H1 (cell line): Measurements from ENCODE around the gene KRT13. TPM values are rescaled to one million over a fixed set of nuclear protein-coding genes. Genes with fewer than 3 reads are reported as not detected.

ENCODE experiments used
- CTCF ChIA-PET: fragments of 300-600 bp; sonication (Branson Sonifier 250); formaldehyde crosslinking; loops from one replicate; lab custom pipeline; 2021; ENCODE audit not compliant: partially characterized antibody; lab: Charles Lee
- POLR2A ChIA-PET: fragments of 300-600 bp; sonication (Branson Sonifier 250); formaldehyde crosslinking; loops from one replicate; lab custom pipeline; 2021; ENCODE audit warnings: inconsistent platforms; ENCODE audit not compliant: partially characterized antibody; lab: Charles Lee
- DNase-seq, 2 experiments: peaks; one replicate each; pipeline versions ENCODE4 v3.0.0 to v3.0.0-alpha.2; 2010 to 2022; ENCODE audit warnings: low spot score in 2 of 2, low read depth in 1 of 2, mixed read lengths in 1 of 2
- FAIRE-seq: peaks from 2 replicates; lab custom pipeline; 2011; peaks lifted over from hg19 to GRCh38; lab: Jason Lieb, UNC
- H2AFZ ChIP-seq: 2 replicates; pipeline ENCODE4 v1.8.1; 2012; ENCODE audit warnings: low read length, inconsistent platforms
- H2AK5ac ChIP-seq: 2 replicates; pipeline ENCODE4 v1.6.1; 2013; ENCODE audit warnings: low read depth, low read length
- H2BK120ac ChIP-seq: replicated peaks from 2 replicates; pipeline ENCODE3; 2013; ENCODE audit warnings: low read depth, low read length, inconsistent platforms
- H2BK12ac ChIP-seq: 2 replicates; pipeline ENCODE4 v1.6.1; 2013; ENCODE audit warnings: low read depth, low read length
- H2BK15ac ChIP-seq: 2 replicates; pipeline ENCODE4 v1.6.1; 2013; ENCODE audit warnings: low read length
- H2BK20ac ChIP-seq: 2 replicates; pipeline ENCODE4 v1.6.1; 2013; ENCODE audit warnings: low read length
- H2BK5ac ChIP-seq: 2 replicates; pipeline ENCODE4 v1.6.1; 2013; ENCODE audit warnings: low read depth, low read length
- H3K14ac ChIP-seq: 2 replicates; pipeline ENCODE4 v1.6.1; 2013; ENCODE audit warnings: inconsistent platforms; ENCODE audit not compliant: insufficient read length
- H3K18ac ChIP-seq: 2 replicates; pipeline ENCODE4 v1.6.1; 2013; ENCODE audit warnings: low read length; ENCODE audit errors: extremely low read depth
- H3K23ac ChIP-seq: 2 replicates; pipeline ENCODE4 v1.6.1; 2013; ENCODE audit warnings: inconsistent platforms; ENCODE audit not compliant: insufficient read length
- H3K23me2 ChIP-seq: 2 replicates; pipeline ENCODE4 v1.6.1; 2013; ENCODE audit warnings: low read depth, low read length
- H3K27ac ChIP-seq: 2 replicates; pipeline ENCODE4 v1.6.1; 2011; ENCODE audit warnings: low read depth, low read length, inconsistent platforms
- H3K27me3 ChIP-seq, 4 experiments: replicated peaks in 1 of 4; 1 replicate in 1 of 4; 2 replicates in 3 of 4; pipeline versions ENCODE4 v1.6.1 to v1.8.1; 2011 to 2013; ENCODE audit warnings: low read length in 3 of 4, mild to moderate bottlenecking in 3 of 4, inconsistent platforms in 2 of 4, mixed read lengths in 2 of 4, moderate library complexity in 1 of 4; ENCODE audit not compliant: control insufficient read depth in 3 of 4, insufficient read depth in 3 of 4; ENCODE audit errors: extremely low read depth in 1 of 4
- H3K36me3 ChIP-seq, 4 experiments: 2 replicates each; pipeline versions ENCODE4 v1.6.1 to v1.8.1; 2011 to 2013; ENCODE audit warnings: mild to moderate bottlenecking in 4 of 4, low read length in 3 of 4, moderate library complexity in 2 of 4, control low read depth in 1 of 4, inconsistent platforms in 1 of 4; ENCODE audit not compliant: insufficient read depth in 4 of 4, control insufficient read depth in 2 of 4
- H3K4ac ChIP-seq: replicated peaks from 2 replicates; pipeline ENCODE3; 2013; ENCODE audit warnings: low read length, low read depth, mixed read lengths, inconsistent platforms; ENCODE audit not compliant: insufficient read length
- H3K4me1 ChIP-seq, 4 experiments: replicated peaks in 1 of 4; 1 replicate in 1 of 4; 2 replicates in 3 of 4; pipeline versions ENCODE4 v1.6.1 to v1.8.1; 2011 to 2013; ENCODE audit warnings: low read length in 3 of 4, inconsistent platforms in 2 of 4, mixed read lengths in 1 of 4; ENCODE audit not compliant: insufficient read depth in 4 of 4, control insufficient read depth in 3 of 4
- H3K4me2 ChIP-seq, 2 experiments: 2 replicates each; pipeline versions ENCODE4 v1.6.1 to v1.8.1; 2011 to 2013; ENCODE audit warnings: low read depth in 2 of 2, low read length in 2 of 2, control low read depth in 1 of 2, inconsistent platforms in 1 of 2, mild to moderate bottlenecking in 1 of 2; ENCODE audit not compliant: insufficient read depth in 1 of 2
- H3K4me3 ChIP-seq, 4 experiments: fragments of 200-600, 300-600 bp in 1 of 4; sonication (generic), shearing (Covaris generic), sonication (Bioruptor Twin) in 1 of 4; 2 replicates each; pipeline versions ENCODE4 v1.5.1 to v1.8.1; 2011 to 2016; ENCODE audit warnings: low read length in 4 of 4, low read depth in 3 of 4, control low read depth in 2 of 4, inconsistent platforms in 2 of 4, mild to moderate bottlenecking in 2 of 4, mixed read lengths in 1 of 4, moderate library complexity in 1 of 4; ENCODE audit not compliant: insufficient read depth in 2 of 4; ENCODE audit errors: extremely low read depth in 1 of 4
- H3K56ac ChIP-seq: replicated peaks from 2 replicates; pipeline ENCODE3; 2013; ENCODE audit warnings: low read depth, mild to moderate bottlenecking, mixed read lengths, low read length, inconsistent platforms; ENCODE audit not compliant: insufficient read length
- H3K79me1 ChIP-seq: 2 replicates; pipeline ENCODE4 v1.6.1; 2013; ENCODE audit warnings: low read depth, low read length, control low read depth
- H3K79me2 ChIP-seq, 2 experiments: 2 replicates each; pipeline versions ENCODE4 v1.6.1 to v1.8.1; 2012 to 2013; ENCODE audit warnings: low read length in 2 of 2, mild to moderate bottlenecking in 2 of 2, inconsistent platforms in 1 of 2; ENCODE audit not compliant: insufficient read depth in 2 of 2, control insufficient read depth in 1 of 2
- H3K9ac ChIP-seq, 4 experiments: replicated peaks in 1 of 4; 1 replicate in 1 of 4; 2 replicates in 3 of 4; pipeline versions ENCODE4 v1.6.1 to v1.8.1; 2011 to 2013; ENCODE audit warnings: low read depth in 3 of 4, low read length in 3 of 4, control low read depth in 2 of 4, mild to moderate bottlenecking in 2 of 4, moderate library complexity in 2 of 4, inconsistent platforms in 1 of 4; ENCODE audit errors: extremely low read depth in 1 of 4
- H3K9me3 ChIP-seq, 2 experiments: 2 replicates each; pipeline versions ENCODE4 v1.6.1 to v1.8.1; 2012 to 2013; ENCODE audit warnings: mild to moderate bottlenecking in 2 of 2, moderate library complexity in 2 of 2, control low read depth in 1 of 2, inconsistent platforms in 1 of 2, low read depth in 1 of 2, low read length in 1 of 2, mixed read lengths in 1 of 2; ENCODE audit not compliant: insufficient read depth in 2 of 2
- H4K20me1 ChIP-seq, 2 experiments: replicated peaks in 1 of 2; 2 replicates each; pipeline versions ENCODE3 to v1.8.1; 2011 to 2013; ENCODE audit warnings: inconsistent platforms in 2 of 2, low read length in 2 of 2, mild to moderate bottlenecking in 1 of 2; ENCODE audit not compliant: insufficient read depth in 2 of 2, control insufficient read depth in 1 of 2
- H4K5ac ChIP-seq: 2 replicates; pipeline ENCODE4 v1.6.1; 2013; ENCODE audit warnings: low read length, low read depth, mixed read lengths, inconsistent platforms; ENCODE audit not compliant: insufficient read length
- H4K8ac ChIP-seq: 2 replicates; pipeline ENCODE4 v1.8.0; 2013; ENCODE audit warnings: mild to moderate bottlenecking, moderate library complexity, low read length, inconsistent platforms; ENCODE audit not compliant: insufficient read depth; ENCODE audit errors: extremely low read depth
- H4K91ac ChIP-seq: replicated peaks from 2 replicates; pipeline ENCODE3; 2013; ENCODE audit warnings: low read length, mixed read lengths, inconsistent platforms; ENCODE audit not compliant: insufficient read length
- BCL11A ChIP-seq, 2 experiments: IDR thresholded peaks; one replicate each; pipeline ENCODE4 v1.6.1; 2011; ENCODE audit warnings: low read depth in 2 of 2, low read length in 2 of 2, mild to moderate bottlenecking in 2 of 2
- EGR1 ChIP-seq: IDR thresholded peaks from 2 replicates; pipeline ENCODE4 v1.6.1; 2011; ENCODE audit warnings: low read depth, low read length, borderline replicate concordance
- EZH2 ChIP-seq: fragments of 200-600 bp; sonication (generic); IDR thresholded peaks from 2 replicates; pipeline ENCODE4 v1.7.1; 2012; ENCODE audit warnings: low read depth, mild to moderate bottlenecking, moderate library complexity, low read length, inconsistent platforms; ENCODE audit not compliant: severe bottlenecking
- NANOG ChIP-seq: IDR thresholded peaks from 2 replicates; pipeline ENCODE4 v1.6.1; 2011; ENCODE audit warnings: low read length, low read depth, mild to moderate bottlenecking, inconsistent platforms; ENCODE audit not compliant: insufficient read depth, poor library complexity, severe bottlenecking
- SAP30 ChIP-seq: fragments of 300-600 bp; sonication (generic); IDR thresholded peaks from 2 replicates; pipeline ENCODE4 v1.7.1; 2012; ENCODE audit warnings: low read length, moderate library complexity, mild to moderate bottlenecking, inconsistent platforms; ENCODE audit not compliant: insufficient read depth, insufficient replicate concordance
- SP1 ChIP-seq: IDR thresholded peaks from 2 replicates; pipeline ENCODE4 v1.6.1; 2011; ENCODE audit warnings: low read depth, low read length
- YY1 ChIP-seq: IDR thresholded peaks from 2 replicates; pipeline ENCODE4 v1.6.1; 2011; ENCODE audit warnings: low read depth, mild to moderate bottlenecking, low read length
- WGBS, 2 experiments: shearing (Covaris generic) in 1 of 2; methylation state at CpG; one replicate each; pipeline versions ENCODE4 v1.1.6 to v1.1.7; 2013 to 2015; ENCODE audit warnings: low lambda C conversion rate in 2 of 2, mixed read lengths in 2 of 2, inconsistent platforms in 1 of 2, low coverage in 1 of 2, missing lambda C conversion rate in 1 of 2; ENCODE audit not compliant: insufficient replicate concordance in 2 of 2, insufficient coverage in 1 of 2, insufficient read length in 1 of 2; ENCODE audit errors: extremely low coverage in 1 of 2, missing lambda C conversion rate in 1 of 2; 5-methylcytosine and 5-hydroxymethylcytosine counted together
- polyA plus RNA-seq, 7 experiments: library from polyadenylated mRNA; depleted of rRNA in 3 of 7; stranded (reverse) in 5 of 7; unstranded in 2 of 7; fragments of >200 nt in 5 of 7; fragments of 200-250 nt in 2 of 7; gene quantifications; 1 replicate in 5 of 7; 2 replicates in 1 of 7; 4 replicates in 1 of 7; pipeline versions ENCODE4 v1.2.1 to v1.2.3, GENCODE V29; 2011 to 2013; ENCODE audit warnings: missing spikeins in 2 of 7, mixed read lengths in 2 of 7
- total RNA-seq: library from RNA; stranded (reverse); fragmentation: NEBNext Ultra II Directional; extraction: Animal tissue kit (Norgen Biotek cat#: 25700); gene quantifications from 2 replicates; pipeline ENCODE4 v1.2.1, GENCODE V29; 2021
- TF ChIP-seq, protein P1 (sequence below): IDR thresholded peaks from 2 replicates; pipeline ENCODE4 v1.6.1; 2011; ENCODE audit warnings: low read depth, mild to moderate bottlenecking, low read length; ENCODE audit not compliant: insufficient read depth

The KRT13 gene
- total and polyA plus RNA-seq, 2 of the 8 experiments (the other 6 are each of a cell fraction or from before 2014, with no cell fraction given), result 0.09 TPM; not detected in 1

DNA sequence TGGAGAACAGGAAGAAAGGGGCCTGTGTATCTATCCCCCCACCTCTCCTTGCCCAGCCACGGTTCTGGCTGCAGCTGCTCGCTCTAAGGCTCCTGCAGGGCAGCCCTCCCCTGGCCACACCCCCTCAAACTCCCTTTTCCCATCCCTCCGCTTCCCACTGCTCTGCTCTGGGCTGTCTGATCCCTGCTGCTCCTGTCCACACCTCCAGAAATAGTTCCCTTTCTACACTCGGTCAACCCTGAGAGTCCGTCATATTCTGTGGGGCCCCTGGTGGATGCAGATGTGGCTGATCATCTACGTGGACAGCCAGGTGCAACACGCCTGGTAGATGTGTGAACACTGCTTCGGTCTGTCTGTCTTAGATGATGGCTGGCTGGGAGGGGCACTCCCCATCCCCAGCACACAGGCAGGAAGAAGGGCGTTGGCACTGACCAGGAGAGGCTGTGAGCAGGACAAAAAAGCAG is 42.0 kb upstream of the KRT13 start:
- Histone ChIP-seq H2BK12ac (peak overlapping the region; percentile 99; the same call in 1 of the 2 replicates), H2BK20ac (0 out of 2 replicates have a peak overlapping the region, but pooled peaks have one; percentile 6), H2BK120ac (no peak overlapping the region), H3K23ac (no peak overlapping the region), H3K4me2 (no peak overlapping the region), H3K23me2 (no peaks in the 10 kb centered on the region), H2AK5ac (peak overlapping the region; percentile 11; the same call in 1 of the 2 replicates), H3K9ac (no peak overlapping the region), H3K4ac (no peak overlapping the region), H3K36me3 (no peaks in the 10 kb centered on the region), H2BK5ac (no peak overlapping the region), H4K20me1 (no peaks in the 10 kb centered on the region), H3K56ac (no peak overlapping the region), H3K27me3 (no peaks in the 10 kb centered on the region; a peak in 2 of 7 replicates), H3K4me3 (no peak overlapping the region), H3K14ac (no peak overlapping the region), H3K27ac (no peak overlapping the region), H3K18ac (no peak overlapping the region), H2AFZ (no peak overlapping the region), H3K9me3 (no peaks in the 10 kb centered on the region; a peak in 1 of 4 replicates), H3K4me1 (peaks cover 8 to 24% (median 13%) of the 10 kb centered on the region in 4 experiments), H4K91ac (peak overlapping the region; percentile 5), H3K79me2 (no peaks in the 10 kb centered on the region), H3K79me1 (no peaks in the 10 kb centered on the region), H2BK15ac (0 out of 2 replicates have a peak overlapping the region, but pooled peaks have one; percentile 82), H4K5ac (no peak overlapping the region), H4K8ac (no peak overlapping the region)
- ChIA-PET POLR2A (interaction anchor here (2.0 to 16.2 kb wide), 2 partner anchors 21 to 101 kb away, joined by 14 to 293 read pairs; partner anchors contain the start of gene KRT19), CTCF (interaction anchor here (0.9 to 21.2 kb wide), 16 partner anchors 11 to 688 kb away, joined by 3 to 492 read pairs (median 27); partner anchors contain the start of genes KRT13, KRT19, KRT20 and KRT35)
- 87% methylated on average over 9 of the region's 9 CpGs; no CpG with 5 or more reads in 1 of the 2 experiments for WGBS, 2 experiments
- FAIRE-seq (no peak), DNase-seq (no peak)
- no peak for TF ChIP-seq SP1
- TF ChIP-seq, protein P1, sequence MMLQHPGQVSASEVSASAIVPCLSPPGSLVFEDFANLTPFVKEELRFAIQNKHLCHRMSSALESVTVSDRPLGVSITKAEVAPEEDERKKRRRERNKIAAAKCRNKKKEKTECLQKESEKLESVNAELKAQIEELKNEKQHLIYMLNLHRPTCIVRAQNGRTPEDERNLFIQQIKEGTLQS, result no peak
- no peak for TF ChIP-seq EGR1
- no peak for TF ChIP-seq BCL11A (IDR thresholded peaks at IDR 0.05; ENCODE audit: low read depth in 2 of 2, low read length in 2 of 2)
- no peak for TF ChIP-seq EZH2
- no peak for TF ChIP-seq YY1
- TF ChIP-seq NANOG, result no peak
- TF ChIP-seq SAP30, result no peak
